Skin of body (tissue), 2 donors: Measurements from ENCODE around the gene TAMALIN. TPM values are rescaled to one million over a fixed set of nuclear protein-coding genes. Genes with fewer than 3 reads are reported as not detected.

ENCODE experiments used
- DNase-seq: peaks from one replicate; lab custom pipeline; 2025; lab: John Stamatoyannopoulos, UW
- total RNA-seq: library from RNA; depleted of rRNA; stranded (reverse); fragments of >200 nt; gene quantifications from one replicate; pipeline ENCODE4 v1.2.3, GENCODE V29; 2014

Gene TAMALIN
- total RNA-seq, 1 donor from 2014 or later = 17.0 TPM

GRCh38 chr12:52035926-52036325, 29.2 kb downstream of the TAMALIN start:
- DNase-seq = no peak

- peak; percentile 66 for DNase-seq
Measured at GRCh38 chr12:52036587-52037171, 29.9 kb downstream of the TAMALIN start.

- DNase-seq = peak; percentile 42
Measured at GRCh38 chr12:52037248-52037861, 30.6 kb downstream of the TAMALIN start.

- DNase-seq = no peak
Measured at GRCh38 chr12:52038447-52038846, 31.7 kb downstream of the TAMALIN start.

- DNase-seq = no peak
Measured at GRCh38 chr12:52041035-52041434, 34.3 kb downstream of the TAMALIN start.

GRCh38 chr12:52041695-52042123, 35.0 kb downstream of the TAMALIN start:
- DNase-seq = no peak

GRCh38 chr12:52042706-52043385, 36.1 kb downstream of the TAMALIN start:
- DNase-seq = no peak

- DNase-seq = no peak
Measured at GRCh38 chr12:52043386-52044212, 36.9 kb downstream of the TAMALIN start.

- peak; percentile 70 for DNase-seq
Measured at GRCh38 chr12:52044292-52044983, 37.7 kb downstream of the TAMALIN start.

- no peak for DNase-seq
Measured at GRCh38 chr12:52045794-52046199, 39.1 kb downstream of the TAMALIN start.

GRCh38 chr12:52046859-52047258, 40.1 kb downstream of the TAMALIN start:
- no peak for DNase-seq

- no peak for DNase-seq
Measured at GRCh38 chr12:52049286-52049685, 42.5 kb downstream of the TAMALIN start.

- no peak for DNase-seq
Measured at GRCh38 chr12:52049688-52050087, 42.9 kb downstream of the TAMALIN start.

GRCh38 chr12:52050116-52050757, 43.5 kb downstream of the TAMALIN start:
- DNase-seq = peak; percentile 69

- DNase-seq = peak; percentile 93
Measured at GRCh38 chr12:52050758-52051541, 44.2 kb downstream of the TAMALIN start, which contains the start of gene NR4A1. Gene NR4A1 (plus strand): TSS chr12:52051442. CDS start chr12:52054329, 2,887 bp downstream.

GRCh38 chr12:52052468-52053186, 45.9 kb downstream of the TAMALIN start:
- DNase-seq = no peak

GRCh38 chr12:52053536-52054209, 46.9 kb downstream of the TAMALIN start:
- DNase-seq = no peak

GRCh38 chr12:52054231-52054832, 47.6 kb downstream of the TAMALIN start:
- no peak for DNase-seq
